IMR-90 (cell line): ENCODE data around the gene SLC23A2. TPM values are rescaled to one million over a fixed set of nuclear protein-coding genes. Genes with fewer than 3 reads are reported as not detected.

Experiments
- ATAC-seq: fragments of 200-7000 bp; cut with Tn5 transposase; 2 replicates; pipeline ENCODE4 v1.9.1; 2020; ENCODE audit warnings: low read depth, mild to moderate bottlenecking, moderate library complexity
- BruUV-seq: library from RNA; stranded (reverse); fragments of 400-500 nt; replicated peaks from 2 replicates; lab custom pipeline; 2021; lab: Mats Ljungman, UMichigan
- CTCF ChIA-PET: fragments of 300-600 bp; formaldehyde crosslinking; extraction: SDS; loops from one replicate; lab custom pipeline; 2021; ENCODE audit warnings: antibody characterized with exemption; lab: Yijun Ruan, JAX
- POLR2A ChIA-PET: fragments of 300-600 bp; sonication (Branson Sonifier 250); formaldehyde crosslinking; loops from one replicate; lab custom pipeline; 2022; ENCODE audit warnings: antibody characterized with exemption; ENCODE audit not compliant: unreplicated experiment; lab: Charles Lee
- DNase-seq: peaks from one replicate; pipeline ENCODE4 v3.0.0; 2013
- H2AFZ ChIP-seq: replicated peaks from 2 replicates; pipeline ENCODE3; 2013; ENCODE audit warnings: low read length, mild to moderate bottlenecking; ENCODE audit not compliant: poor library complexity
- H2AK5ac ChIP-seq: 2 replicates; pipeline ENCODE4 v1.6.1; 2013; ENCODE audit warnings: low read depth, low read length, inconsistent platforms
- H2AK9ac ChIP-seq: replicated peaks from 2 replicates; pipeline ENCODE3; 2013; ENCODE audit warnings: mild to moderate bottlenecking, low read depth, low read length, moderate library complexity; ENCODE audit not compliant: poor library complexity
- H2BK120ac ChIP-seq: 2 replicates; pipeline ENCODE4 v1.6.1; 2013; ENCODE audit warnings: low read depth, low read length, inconsistent platforms
- H2BK15ac ChIP-seq: 3 replicates; pipeline ENCODE4 v1.6.1; 2013; ENCODE audit warnings: low read depth, low read length, inconsistent platforms
- H2BK20ac ChIP-seq: 2 replicates; pipeline ENCODE4 v1.6.1; 2013; ENCODE audit warnings: low read depth, mild to moderate bottlenecking, inconsistent platforms, low read length, moderate library complexity
- H2BK5ac ChIP-seq: 2 replicates; pipeline ENCODE4 v1.6.1; 2013; ENCODE audit warnings: mild to moderate bottlenecking, low read depth, low read length, inconsistent platforms; ENCODE audit not compliant: poor library complexity, severe bottlenecking
- H3K14ac ChIP-seq: replicated peaks from 2 replicates; pipeline ENCODE4 v1.6.1; 2013; ENCODE audit warnings: low read depth, low read length, inconsistent platforms
- H3K18ac ChIP-seq: 2 replicates; pipeline ENCODE4 v1.6.1; 2013; ENCODE audit warnings: low read depth, low read length, control low read depth
- H3K23ac ChIP-seq: 2 replicates; pipeline ENCODE4 v1.6.1; 2013; ENCODE audit warnings: low read depth, low read length, inconsistent platforms
- H3K27ac ChIP-seq: 2 replicates; pipeline ENCODE4 v1.5.1; 2013; ENCODE audit warnings: mild to moderate bottlenecking, control low read depth, low read length; ENCODE audit not compliant: insufficient read depth
- H3K27me3 ChIP-seq: 2 replicates; pipeline ENCODE4 v1.6.1; 2013; ENCODE audit warnings: low read length; ENCODE audit not compliant: control insufficient read depth, insufficient read depth
- H3K36me3 ChIP-seq: 2 replicates; pipeline ENCODE4 v1.6.1; 2013; ENCODE audit warnings: low read length, mixed read lengths; ENCODE audit not compliant: control insufficient read depth, insufficient read depth
- H3K4ac ChIP-seq: 2 replicates; pipeline ENCODE4 v1.6.1; 2013; ENCODE audit warnings: low read depth, low read length, inconsistent platforms
- H3K4me1 ChIP-seq: 2 replicates; pipeline ENCODE4 v1.6.1; 2013; ENCODE audit warnings: low read length, mixed read lengths; ENCODE audit not compliant: control insufficient read depth, insufficient read depth
- H3K4me2 ChIP-seq: 2 replicates; pipeline ENCODE4 v1.6.1; 2013; ENCODE audit warnings: low read depth, mild to moderate bottlenecking, control low read depth, low read length, moderate library complexity
- H3K4me3 ChIP-seq: 2 replicates; pipeline ENCODE4 v1.5.1; 2013; ENCODE audit warnings: low read depth, mild to moderate bottlenecking, control low read depth, low read length, moderate library complexity; ENCODE audit not compliant: insufficient read depth
- H3K56ac ChIP-seq: 2 replicates; pipeline ENCODE4 v1.6.1; 2013; ENCODE audit warnings: low read length, inconsistent platforms; ENCODE audit not compliant: insufficient read depth; ENCODE audit errors: extremely low read depth
- H3K79me1 ChIP-seq, 2 experiments: 2 replicates each; pipeline ENCODE4 v1.6.1; 2013; ENCODE audit warnings: low read length in 2 of 2, inconsistent platforms in 1 of 2, low read depth in 1 of 2
- H3K9ac ChIP-seq: 2 replicates; pipeline ENCODE4 v1.6.1; 2013; ENCODE audit warnings: low read depth, low read length, control low read depth
- H3K9me1 ChIP-seq: 2 replicates; pipeline ENCODE4 v1.6.1; 2013; ENCODE audit warnings: low read length, inconsistent platforms; ENCODE audit not compliant: insufficient read depth
- H3K9me3 ChIP-seq: 2 replicates; pipeline ENCODE4 v1.6.1; 2013; ENCODE audit warnings: low read length; ENCODE audit not compliant: control insufficient read depth, insufficient read depth
- H4K20me1 ChIP-seq: 2 replicates; pipeline ENCODE4 v1.6.1; 2013; ENCODE audit warnings: low read length, inconsistent platforms; ENCODE audit not compliant: insufficient read depth
- H4K5ac ChIP-seq: 2 replicates; pipeline ENCODE4 v1.6.1; 2013; ENCODE audit warnings: mild to moderate bottlenecking, low read depth, low read length, control low read depth
- H4K8ac ChIP-seq, 2 experiments: 2 replicates each; pipeline ENCODE4 v1.6.1; 2013; ENCODE audit warnings: low read depth in 2 of 2, low read length in 2 of 2, control low read depth in 1 of 2, inconsistent platforms in 1 of 2
- H4K91ac ChIP-seq: 2 replicates; pipeline ENCODE4 v1.6.1; 2013; ENCODE audit warnings: low read depth, low read length, inconsistent platforms; ENCODE audit not compliant: insufficient read depth
- CEBPB ChIP-seq: IDR thresholded peaks from 2 replicates; pipeline ENCODE4 v1.6.1; 2012; ENCODE audit warnings: low read depth, low read length, improper control_type of control experiment
- CHD1 ChIP-seq: IDR thresholded peaks from 2 replicates; pipeline ENCODE4 v1.6.1; 2012; ENCODE audit warnings: low read depth, low read length, improper control_type of control experiment
- FOS ChIP-seq: fragments of 150-350 bp; IDR thresholded peaks from 2 replicates; pipeline ENCODE4 v1.6.1; 2016; ENCODE audit warnings: low read depth, low read length
- MAFK ChIP-seq: IDR thresholded peaks from 2 replicates; pipeline ENCODE4 v1.6.1; 2012; ENCODE audit warnings: low read depth, low read length, improper control_type of control experiment
- NFE2L2 ChIP-seq: fragments of 150-350 bp; IDR thresholded peaks from 2 replicates; pipeline ENCODE4 v1.6.1; 2016; ENCODE audit warnings: low read depth, mild to moderate bottlenecking, low read length
- POLR2A ChIP-seq: IDR thresholded peaks from 2 replicates; pipeline ENCODE4 v1.6.1; 2012; ENCODE audit warnings: mild to moderate bottlenecking, low read depth, low read length
- RAD21 ChIP-seq: IDR thresholded peaks from 2 replicates; pipeline ENCODE4 v1.6.1; 2012; ENCODE audit warnings: low read length, improper control_type of control experiment
- RCOR1 ChIP-seq: IDR thresholded peaks from 2 replicates; pipeline ENCODE4 v1.6.1; 2012; ENCODE audit warnings: mild to moderate bottlenecking, low read length, improper control_type of control experiment; ENCODE audit not compliant: insufficient replicate concordance
- WGBS, 2 experiments: methylation state at CpG; one replicate each; pipeline versions ENCODE4 v1.1.5 to v1.1.7; 2013; ENCODE audit warnings: missing lambda C conversion rate in 2 of 2; ENCODE audit not compliant: insufficient read length in 1 of 2; ENCODE audit errors: extremely low coverage in 2 of 2; 5-methylcytosine and 5-hydroxymethylcytosine counted together
- dilution Hi-C: fragments of 300-500 bp; cut with HindIII; formaldehyde crosslinking; loops from one replicate; pipeline ENCODE4 v1.14.3; 2018; ENCODE audit warnings: low sequenced_read_pairs; ENCODE audit not compliant: unreplicated experiment
- in situ Hi-C: fragments of 300-500 bp; cut with MboI; formaldehyde crosslinking; loops from 3 replicates; pipeline ENCODE4 v1.14.3; 2019; ENCODE audit warnings: low sequenced_read_pairs, inconsistent platforms, mixed read lengths
- intact Hi-C: fragments of 100-400 bp; cut with micrococcal nuclease; formaldehyde crosslinking; loops from 2 replicates; pipeline ENCODE4 v1.10.0; 2022
- polyA plus RNA-seq, 3 experiments: library from polyadenylated mRNA; depleted of rRNA; stranded (reverse); fragments of >200 nt; gene quantifications; 2 replicates each; pipeline ENCODE4 v1.2.3, GENCODE V29; 2012; ENCODE audit warnings: low replicate concordance in 1 of 3
- total RNA-seq: library from RNA; depleted of rRNA; stranded (reverse); fragments of >200 nt; gene quantifications from 2 replicates; pipeline ENCODE4 v1.2.3, GENCODE V29; 2012
- TF ChIP-seq, protein P1 (sequence below): fragments of 150-350 bp; IDR thresholded peaks from 2 replicates; pipeline ENCODE4 v1.6.1; 2017; ENCODE audit warnings: mild to moderate bottlenecking, antibody characterized with exemption, low read length, low read depth
- TF ChIP-seq, protein P2 (sequence below): conservative IDR thresholded peaks from 2 replicates; pipeline ENCODE4 v1.5.1; 2012; ENCODE audit warnings: mild to moderate bottlenecking, low read depth, low read length, improper control_type of control experiment
- TF ChIP-seq, protein P3 (sequence below): fragments of 150-350 bp; IDR thresholded peaks from 2 replicates; pipeline ENCODE4 v1.6.1; 2016; ENCODE audit warnings: low read depth, mild to moderate bottlenecking, low read length, moderate library complexity, borderline replicate concordance

The SLC23A2 gene
- total and polyA plus RNA-seq, 2 of the 4 experiments (the other 2 are of a cell fraction): 10.2 to 14.4 TPM

- ATAC-seq (no peak), DNase-seq (no peak)
- Histone ChIP-seq H4K8ac (no peak overlapping the region), H4K20me1 (no peaks in the 10 kb centered on the region), H3K4me1 (peaks cover 1% of the 10 kb centered on the region; the same call in 1 of the 2 replicates), H3K27ac (no peak overlapping the region), H3K79me1 (no peaks in the 10 kb centered on the region; a peak in 1 of 4 replicates), H3K18ac (no peak overlapping the region), H3K27me3 (no peaks in the 10 kb centered on the region), H2BK15ac (no peak overlapping the region), H3K9me1 (0 out of 2 replicates have a peak, but pooled peaks cover 2% of the 10 kb centered on the region), H2BK20ac (no peak overlapping the region), H3K4me2 (no peak overlapping the region), H3K14ac (no peak overlapping the region), H2AFZ (no peak overlapping the region), H2AK5ac (no peak overlapping the region), H4K5ac (no peak overlapping the region), H3K9me3 (no peaks in the 10 kb centered on the region), H2AK9ac (no peak overlapping the region), H3K36me3 (peaks cover 15% of the 10 kb centered on the region), H3K9ac (no peak overlapping the region), H4K91ac (no peak overlapping the region), H3K4ac (no peak overlapping the region), H3K56ac (no peak overlapping the region), H3K4me3 (no peak overlapping the region), H2BK5ac (no peak overlapping the region), H2BK120ac (no peak overlapping the region), H3K23ac (no peak overlapping the region)
- no TSS peak for BruUV-seq
- CTCF ChIA-PET: no interaction called here
- 79% methylated on average over 5 of the region's 9 CpGs; no CpG with 5 or more reads in 1 of the 2 experiments for WGBS, 2 experiments
- TF ChIP-seq FOS (no peak), POLR2A (no peak), CEBPB (no peak), MAFK (no peak), NFE2L2 (no peak), CHD1 (no peak), RCOR1 (no peak), RAD21 (no peak)
- TF ChIP-seq, protein P1, sequence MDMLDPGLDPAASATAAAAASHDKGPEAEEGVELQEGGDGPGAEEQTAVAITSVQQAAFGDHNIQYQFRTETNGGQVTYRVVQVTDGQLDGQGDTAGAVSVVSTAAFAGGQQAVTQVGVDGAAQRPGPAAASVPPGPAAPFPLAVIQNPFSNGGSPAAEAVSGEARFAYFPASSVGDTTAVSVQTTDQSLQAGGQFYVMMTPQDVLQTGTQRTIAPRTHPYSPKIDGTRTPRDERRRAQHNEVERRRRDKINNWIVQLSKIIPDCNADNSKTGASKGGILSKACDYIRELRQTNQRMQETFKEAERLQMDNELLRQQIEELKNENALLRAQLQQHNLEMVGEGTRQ: no peak
- TF ChIP-seq, protein P2, sequence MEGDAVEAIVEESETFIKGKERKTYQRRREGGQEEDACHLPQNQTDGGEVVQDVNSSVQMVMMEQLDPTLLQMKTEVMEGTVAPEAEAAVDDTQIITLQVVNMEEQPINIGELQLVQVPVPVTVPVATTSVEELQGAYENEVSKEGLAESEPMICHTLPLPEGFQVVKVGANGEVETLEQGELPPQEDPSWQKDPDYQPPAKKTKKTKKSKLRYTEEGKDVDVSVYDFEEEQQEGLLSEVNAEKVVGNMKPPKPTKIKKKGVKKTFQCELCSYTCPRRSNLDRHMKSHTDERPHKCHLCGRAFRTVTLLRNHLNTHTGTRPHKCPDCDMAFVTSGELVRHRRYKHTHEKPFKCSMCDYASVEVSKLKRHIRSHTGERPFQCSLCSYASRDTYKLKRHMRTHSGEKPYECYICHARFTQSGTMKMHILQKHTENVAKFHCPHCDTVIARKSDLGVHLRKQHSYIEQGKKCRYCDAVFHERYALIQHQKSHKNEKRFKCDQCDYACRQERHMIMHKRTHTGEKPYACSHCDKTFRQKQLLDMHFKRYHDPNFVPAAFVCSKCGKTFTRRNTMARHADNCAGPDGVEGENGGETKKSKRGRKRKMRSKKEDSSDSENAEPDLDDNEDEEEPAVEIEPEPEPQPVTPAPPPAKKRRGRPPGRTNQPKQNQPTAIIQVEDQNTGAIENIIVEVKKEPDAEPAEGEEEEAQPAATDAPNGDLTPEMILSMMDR: no peak
- TF ChIP-seq, protein P3, sequence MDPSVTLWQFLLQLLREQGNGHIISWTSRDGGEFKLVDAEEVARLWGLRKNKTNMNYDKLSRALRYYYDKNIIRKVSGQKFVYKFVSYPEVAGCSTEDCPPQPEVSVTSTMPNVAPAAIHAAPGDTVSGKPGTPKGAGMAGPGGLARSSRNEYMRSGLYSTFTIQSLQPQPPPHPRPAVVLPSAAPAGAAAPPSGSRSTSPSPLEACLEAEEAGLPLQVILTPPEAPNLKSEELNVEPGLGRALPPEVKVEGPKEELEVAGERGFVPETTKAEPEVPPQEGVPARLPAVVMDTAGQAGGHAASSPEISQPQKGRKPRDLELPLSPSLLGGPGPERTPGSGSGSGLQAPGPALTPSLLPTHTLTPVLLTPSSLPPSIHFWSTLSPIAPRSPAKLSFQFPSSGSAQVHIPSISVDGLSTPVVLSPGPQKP: no peak
- dilution Hi-C loops: no loop called here
- POLR2A ChIA-PET: no interaction called here
- intact Hi-C loops: no loop called here
- in situ Hi-C loops: no loop called here
Observed at GRCh38 chr20:4881006-4881730, 120.1 kb downstream of the SLC23A2 start.
